Immature natural killer cell (primary cell): ENCODE measurements around the gene ZNF268. TPM values are rescaled to one million over a fixed set of nuclear protein-coding genes. Genes with fewer than 3 reads are reported as not detected.

Source experiments
- DNase-seq, 3 donors: peaks; one replicate each; pipeline ENCODE4 v3.0.0; 2022; ENCODE audit warnings: mixed read lengths in 1 of 3
- H3K27ac Mint-ChIP-seq, 6 donors: one replicate each; pipeline ENCODE4 v1.8.0; 2020; ENCODE audit warnings: mixed read lengths in 6 of 6, mild to moderate bottlenecking in 5 of 6, inconsistent platforms in 4 of 6, moderate library complexity in 3 of 6
- H3K27me3 Mint-ChIP-seq, 3 donors: one replicate each; pipeline ENCODE4 v1.8.0; 2020 to 2021; ENCODE audit warnings: low read depth in 3 of 3, mild to moderate bottlenecking in 3 of 3, mixed read lengths in 3 of 3, moderate library complexity in 3 of 3, inconsistent platforms in 1 of 3
- H3K36me3 Mint-ChIP-seq, 3 donors: one replicate each; pipeline ENCODE4 v1.8.0; 2020; ENCODE audit warnings: mixed read lengths in 3 of 3, inconsistent platforms in 2 of 3, mild to moderate bottlenecking in 2 of 3
- H3K4me1 Mint-ChIP-seq, 2 donors: one replicate each; pipeline ENCODE4 v1.8.0; 2020; ENCODE audit warnings: inconsistent platforms in 2 of 2, mild to moderate bottlenecking in 2 of 2, mixed read lengths in 2 of 2, moderate library complexity in 1 of 2
- H3K4me3 Mint-ChIP-seq, 5 donors: one replicate each; pipeline ENCODE4 v1.8.0; 2020; ENCODE audit warnings: mild to moderate bottlenecking in 5 of 5, mixed read lengths in 5 of 5, inconsistent platforms in 3 of 5, moderate library complexity in 3 of 5
- H3K9me3 Mint-ChIP-seq, 6 donors: one replicate each; pipeline ENCODE4 v1.8.0; 2020; ENCODE audit warnings: mild to moderate bottlenecking in 6 of 6, mixed read lengths in 6 of 6, inconsistent platforms in 4 of 6, moderate library complexity in 3 of 6
- polyA plus RNA-seq, 3 donors: library from polyadenylated mRNA; unstranded; fragments of 300-500 nt; fragmentation: Illumina TruSeq; gene quantifications; one replicate each; pipeline ENCODE4 v1.2.3, GENCODE V29; 2021

The ZNF268 gene
- polyA plus RNA-seq, 3 donors from 2014 or later = 2.1 to 15.3 (median 6.9) TPM

GRCh38 chr12:133203344-133204263, 22.3 kb downstream of the ZNF268 start:
- Mint-ChIP-seq H3K36me3 (peaks cover 52 to 62% (median 57%) of the 10 kb centered on the region in 3 donors), H3K27me3 (peaks cover 10 to 20% (median 16%) of the 10 kb centered on the region in 3 donors), H3K27ac (peak overlapping the region in 1 of 6 donors; percentile 79), H3K4me3 (no peak overlapping the region), H3K9me3 (peaks cover 56 to 91% (median 87%) of the 10 kb centered on the region in 6 donors), H3K4me1 (peaks cover 0 to 6% of the 10 kb centered on the region in 2 donors)
- DNase-seq = no peak

GRCh38 chr12:133204264-133204603, 22.9 kb downstream of the ZNF268 start:
- Mint-ChIP-seq H3K4me3 (no peak overlapping the region), H3K27me3 (peaks cover 10 to 20% (median 16%) of the 10 kb centered on the region in 3 donors), H3K27ac (no peak overlapping the region), H3K4me1 (peaks cover 0 to 6% of the 10 kb centered on the region in 2 donors), H3K9me3 (peaks cover 57 to 94% (median 91%) of the 10 kb centered on the region in 6 donors), H3K36me3 (peaks cover 52 to 58% (median 58%) of the 10 kb centered on the region in 3 donors)
- DNase-seq = no peak

GRCh38 chr12:133206390-133206789, 25.1 kb downstream of the ZNF268 start:
- Mint-ChIP-seq H3K27me3 (peaks cover 10 to 20% (median 16%) of the 10 kb centered on the region in 3 donors), H3K9me3 (peaks cover 51 to 96% (median 88%) of the 10 kb centered on the region in 6 donors), H3K4me1 (no peaks in the 10 kb centered on the region), H3K4me3 (no peak overlapping the region), H3K27ac (no peak overlapping the region), H3K36me3 (peaks cover 32 to 42% (median 40%) of the 10 kb centered on the region in 3 donors)
- DNase-seq = no peak

- Mint-ChIP-seq H3K4me3 (no peak overlapping the region), H3K36me3 (peaks cover 4 to 20% (median 5%) of the 10 kb centered on the region in 3 donors), H3K27ac (no peak overlapping the region), H3K4me1 (no peaks in the 10 kb centered on the region), H3K9me3 (peaks cover 35 to 76% (median 67%) of the 10 kb centered on the region in 6 donors), H3K27me3 (peaks cover 0 to 4% (median 3%) of the 10 kb centered on the region in 3 donors)
- DNase-seq = no peak
Measured at GRCh38 chr12:133215724-133216123, 34.4 kb downstream of the ZNF268 start.

GRCh38 chr12:133217219-133217618, 35.9 kb downstream of the ZNF268 start:
- Mint-ChIP-seq H3K9me3 (peaks cover 31 to 70% (median 58%) of the 10 kb centered on the region in 6 donors), H3K27ac (no peak overlapping the region), H3K4me1 (no peaks in the 10 kb centered on the region), H3K36me3 (peaks cover 0 to 16% (median 5%) of the 10 kb centered on the region in 3 donors), H3K27me3 (peaks cover 0 to 4% (median 3%) of the 10 kb centered on the region in 3 donors), H3K4me3 (no peak overlapping the region)
- no peak for DNase-seq

GRCh38 chr12:133220521-133220920, 39.2 kb downstream of the ZNF268 start:
- Mint-ChIP-seq H3K4me3 (no peak overlapping the region), H3K27ac (no peak overlapping the region), H3K4me1 (no peaks in the 10 kb centered on the region), H3K9me3 (peaks cover 22 to 50% (median 44%) of the 10 kb centered on the region in 6 donors), H3K27me3 (peaks cover 1 to 6% (median 3%) of the 10 kb centered on the region in 3 donors), H3K36me3 (peaks cover 0 to 16% (median 8%) of the 10 kb centered on the region in 3 donors)
- no peak for DNase-seq

- Mint-ChIP-seq H3K4me3 (no peak overlapping the region), H3K36me3 (peaks cover 0 to 16% (median 8%) of the 10 kb centered on the region in 3 donors), H3K4me1 (no peaks in the 10 kb centered on the region), H3K27ac (no peak overlapping the region), H3K9me3 (peaks cover 16 to 49% (median 40%) of the 10 kb centered on the region in 6 donors), H3K27me3 (peaks cover 1 to 6% (median 3%) of the 10 kb centered on the region in 3 donors)
- DNase-seq = no peak
Measured at GRCh38 chr12:133221241-133221640, 39.9 kb downstream of the ZNF268 start.

GRCh38 chr12:133222211-133222610, 40.9 kb downstream of the ZNF268 start:
- H3K4me3 Mint-ChIP-seq = no peak overlapping the region
- H3K9me3 Mint-ChIP-seq = peaks cover 13 to 44% (median 41%) of the 10 kb centered on the region in 6 donors
- no peaks in the 10 kb centered on the region for H3K4me1 Mint-ChIP-seq
- H3K27ac Mint-ChIP-seq = no peak overlapping the region
- peaks cover 0 to 16% (median 8%) of the 10 kb centered on the region in 3 donors for H3K36me3 Mint-ChIP-seq
- DNase-seq = no peak
- peaks cover 1 to 6% (median 3%) of the 10 kb centered on the region in 3 donors for H3K27me3 Mint-ChIP-seq

GRCh38 chr12:133225527-133225926, 44.2 kb downstream of the ZNF268 start:
- H3K4me3 Mint-ChIP-seq = no peak overlapping the region
- no peak for DNase-seq
- no peaks in the 10 kb centered on the region for H3K4me1 Mint-ChIP-seq
- H3K27me3 Mint-ChIP-seq = peaks cover 0 to 4% (median 1%) of the 10 kb centered on the region in 3 donors
- no peak overlapping the region for H3K27ac Mint-ChIP-seq
- H3K36me3 Mint-ChIP-seq = peaks cover 0 to 3% (median 3%) of the 10 kb centered on the region in 3 donors
- H3K9me3 Mint-ChIP-seq = peaks cover 7 to 40% (median 28%) of the 10 kb centered on the region in 6 donors

GRCh38 chr12:133226690-133227089, 45.4 kb downstream of the ZNF268 start:
- no peak for DNase-seq
- no peak overlapping the region for H3K27ac Mint-ChIP-seq
- H3K9me3 Mint-ChIP-seq = peaks cover 6 to 40% (median 27%) of the 10 kb centered on the region in 6 donors
- no peak overlapping the region for H3K4me3 Mint-ChIP-seq
- peaks cover 0 to 4% (median 1%) of the 10 kb centered on the region in 3 donors for H3K27me3 Mint-ChIP-seq
- peaks cover 0 to 3% (median 3%) of the 10 kb centered on the region in 3 donors for H3K36me3 Mint-ChIP-seq
- no peaks in the 10 kb centered on the region for H3K4me1 Mint-ChIP-seq

- Mint-ChIP-seq H3K36me3 (peaks cover 0 to 3% (median 3%) of the 10 kb centered on the region in 3 donors), H3K4me1 (no peaks in the 10 kb centered on the region), H3K27me3 (peaks cover 0 to 4% (median 1%) of the 10 kb centered on the region in 3 donors), H3K4me3 (no peak overlapping the region), H3K9me3 (peaks cover 5 to 34% (median 23%) of the 10 kb centered on the region in 6 donors), H3K27ac (no peak overlapping the region)
- DNase-seq = no peak
Measured at GRCh38 chr12:133227281-133227852, 46.1 kb downstream of the ZNF268 start.

GRCh38 chr12:133231001-133231400, 49.7 kb downstream of the ZNF268 start:
- H3K4me1 Mint-ChIP-seq = no peaks in the 10 kb centered on the region
- H3K27ac Mint-ChIP-seq = no peak overlapping the region
- peaks cover 0 to 3% (median 0%) of the 10 kb centered on the region in 3 donors for H3K27me3 Mint-ChIP-seq
- H3K36me3 Mint-ChIP-seq = peaks cover 0 to 3% (median 0%) of the 10 kb centered on the region in 3 donors
- DNase-seq = no peak
- no peak overlapping the region for H3K4me3 Mint-ChIP-seq
- peaks cover 2 to 39% (median 20%) of the 10 kb centered on the region in 6 donors for H3K9me3 Mint-ChIP-seq

- no peak overlapping the region for H3K4me3 Mint-ChIP-seq
- no peak for DNase-seq
- H3K4me1 Mint-ChIP-seq = no peaks in the 10 kb centered on the region
- peaks cover 0 to 3% (median 0%) of the 10 kb centered on the region in 3 donors for H3K36me3 Mint-ChIP-seq
- H3K27me3 Mint-ChIP-seq = peaks cover 0 to 5% (median 0%) of the 10 kb centered on the region in 3 donors
- H3K9me3 Mint-ChIP-seq = peaks cover 4 to 44% (median 20%) of the 10 kb centered on the region in 6 donors
- no peak overlapping the region for H3K27ac Mint-ChIP-seq
Measured at GRCh38 chr12:133233006-133233405, 51.7 kb downstream of the ZNF268 start.
